Measurements from ENCODE around the gene OR51V1. TPM values are rescaled to one million over a fixed set of nuclear protein-coding genes. Genes with fewer than 3 reads are reported as not detected.

OR51V1 gene
- total and polyA plus RNA-seq, 2 donors (not counting 1 experiment from before 2014, with no cell fraction given) = not detected

- Mint-ChIP-seq H3K4me1 (no peaks in the 10 kb centered on the region), H3K9me3 (ENCODE audit: insufficient read depth) (no peaks in the 10 kb centered on the region), H3K27ac (no peak overlapping the region), H3K4me3 (no peak overlapping the region), H3K27me3 (peaks cover 6% of the 10 kb centered on the region)
- Histone ChIP-seq H3K27me3 (replicated peaks in 1 of 4; ENCODE audit: control extremely low read depth in 1 of 4, control insufficient read depth in 3 of 4, insufficient read depth in 4 of 4, low read length in 3 of 4) (no peaks in the 10 kb centered on the region), H3K9ac (ENCODE audit: low read length) (no peak overlapping the region), H2AFZ (ENCODE audit: insufficient read depth, low read depth, low read length, poor library complexity, severe bottlenecking) (no peak overlapping the region), H3K27ac (ENCODE audit: low read length in 2 of 2) (no peak overlapping the region), H3K79me2 (ENCODE audit: control insufficient read depth, insufficient read depth, low read length) (no peaks in the 10 kb centered on the region), H4K20me1 (ENCODE audit: control insufficient read depth, insufficient read depth, low read length, poor library complexity, severe bottlenecking) (no peaks in the 10 kb centered on the region), H3K4me3 (ENCODE audit: control extremely low read depth in 1 of 5, extremely low read depth in 1 of 5, insufficient read depth in 1 of 5, low read depth in 2 of 5, low read length in 4 of 5) (no peak overlapping the region), H3K4me2 (replicated peaks; ENCODE audit: low read depth, low read length, poor library complexity, severe bottlenecking) (no peak overlapping the region), H3K9me3 (ENCODE audit: control extremely low read depth in 1 of 3, control insufficient read depth in 2 of 3, insufficient read depth in 1 of 3, low read length in 2 of 3) (peaks cover 0 to 9% (median 0%) of the 10 kb centered on the region in 3 donors), H3K36me3 (replicated peaks in 1 of 2; ENCODE audit: control extremely low read depth in 1 of 2, control insufficient read depth in 1 of 2, extremely low read depth in 1 of 2, insufficient read depth in 2 of 2, low read length in 1 of 2) (no peaks in the 10 kb centered on the region), H3K4me1 (ENCODE audit: control insufficient read depth in 2 of 2, insufficient read depth in 2 of 2, low read length in 2 of 2) (no peaks in the 10 kb centered on the region)
- intact Hi-C loops (cut with micrococcal nuclease) = no loop called here
- ATAC-seq (ENCODE audit: low read depth) = no peak
- ChIA-PET CTCF (no interaction called here), POLR2A (no interaction called here)
- TF ChIP-seq EZH2 (IDR thresholded peaks at IDR 0.05; ENCODE audit: borderline replicate concordance, insufficient read depth, low read depth, low read length, poor library complexity, severe bottlenecking) (no peak), CTCF (IDR thresholded peaks at IDR 0.05) (no peak)
- 97% methylated on average over 5 of the region's 6 CpGs for WGBS (ENCODE audit: insufficient coverage)
- no peak for DNase-seq
These were observed 22.7 kb upstream of the OR51V1 start for GRCh38 chr11:5223146-5223545.

GRCh38 chr11:5210376-5210885, 9.9 kb upstream of the OR51V1 start:
- no peak overlapping the region for H3K27ac Mint-ChIP-seq

More at GRCh38 chr11:5210376-5210885, 9.9 kb upstream of the OR51V1 start:
- Histone ChIP-seq H3K79me2 (ENCODE audit: control insufficient read depth, insufficient read depth, low read length) (no peaks in the 10 kb centered on the region), H2AFZ (ENCODE audit: insufficient read depth, low read depth, low read length, poor library complexity, severe bottlenecking) (no peak overlapping the region), H3K9ac (ENCODE audit: low read length) (no peak overlapping the region), H3K9me3 (ENCODE audit: control extremely low read depth in 1 of 3, control insufficient read depth in 2 of 3, insufficient read depth in 1 of 3, low read length in 2 of 3) (no peaks in the 10 kb centered on the region), H3K36me3 (replicated peaks in 1 of 2; ENCODE audit: control extremely low read depth in 1 of 2, control insufficient read depth in 1 of 2, extremely low read depth in 1 of 2, insufficient read depth in 2 of 2, low read length in 1 of 2) (no peaks in the 10 kb centered on the region), H3K4me2 (replicated peaks; ENCODE audit: low read depth, low read length, poor library complexity, severe bottlenecking) (no peak overlapping the region), H3K27me3 (replicated peaks in 1 of 4; ENCODE audit: control extremely low read depth in 1 of 4, control insufficient read depth in 3 of 4, insufficient read depth in 4 of 4, low read length in 3 of 4) (no peaks in the 10 kb centered on the region), H3K27ac (ENCODE audit: low read length in 2 of 2) (no peak overlapping the region), H4K20me1 (ENCODE audit: control insufficient read depth, insufficient read depth, low read length, poor library complexity, severe bottlenecking) (no peaks in the 10 kb centered on the region), H3K4me1 (ENCODE audit: control insufficient read depth in 2 of 2, insufficient read depth in 2 of 2, low read length in 2 of 2) (no peaks in the 10 kb centered on the region), H3K4me3 (ENCODE audit: control extremely low read depth in 1 of 5, extremely low read depth in 1 of 5, insufficient read depth in 1 of 5, low read depth in 2 of 5, low read length in 4 of 5) (no peak overlapping the region)
- no peaks in the 10 kb centered on the region for H3K27me3 Mint-ChIP-seq
- ATAC-seq (ENCODE audit: low read depth) (no peak), DNase-seq (no peak)
- ChIA-PET CTCF (no interaction called here), POLR2A (no interaction called here)
- 62% methylated on average over 4 of the region's 7 CpGs for WGBS (ENCODE audit: insufficient coverage)
- no peaks in the 10 kb centered on the region for H3K4me1 Mint-ChIP-seq
- no peak for TF ChIP-seq CTCF (IDR thresholded peaks at IDR 0.05)
- TF ChIP-seq EZH2 (IDR thresholded peaks at IDR 0.05; ENCODE audit: borderline replicate concordance, insufficient read depth, low read depth, low read length, poor library complexity, severe bottlenecking) = no peak
- H3K9me3 Mint-ChIP-seq (ENCODE audit: insufficient read depth) = no peaks in the 10 kb centered on the region
- no peak overlapping the region for H3K4me3 Mint-ChIP-seq
- intact Hi-C loops (cut with micrococcal nuclease) = no loop called here

Measured in B cell (primary cell).